Measurements from ENCODE around the gene SFPQ.
A peak's percentile ranks its signal among the peaks of the same experiment; 100 is the strongest.

Gene SFPQ, protein sequence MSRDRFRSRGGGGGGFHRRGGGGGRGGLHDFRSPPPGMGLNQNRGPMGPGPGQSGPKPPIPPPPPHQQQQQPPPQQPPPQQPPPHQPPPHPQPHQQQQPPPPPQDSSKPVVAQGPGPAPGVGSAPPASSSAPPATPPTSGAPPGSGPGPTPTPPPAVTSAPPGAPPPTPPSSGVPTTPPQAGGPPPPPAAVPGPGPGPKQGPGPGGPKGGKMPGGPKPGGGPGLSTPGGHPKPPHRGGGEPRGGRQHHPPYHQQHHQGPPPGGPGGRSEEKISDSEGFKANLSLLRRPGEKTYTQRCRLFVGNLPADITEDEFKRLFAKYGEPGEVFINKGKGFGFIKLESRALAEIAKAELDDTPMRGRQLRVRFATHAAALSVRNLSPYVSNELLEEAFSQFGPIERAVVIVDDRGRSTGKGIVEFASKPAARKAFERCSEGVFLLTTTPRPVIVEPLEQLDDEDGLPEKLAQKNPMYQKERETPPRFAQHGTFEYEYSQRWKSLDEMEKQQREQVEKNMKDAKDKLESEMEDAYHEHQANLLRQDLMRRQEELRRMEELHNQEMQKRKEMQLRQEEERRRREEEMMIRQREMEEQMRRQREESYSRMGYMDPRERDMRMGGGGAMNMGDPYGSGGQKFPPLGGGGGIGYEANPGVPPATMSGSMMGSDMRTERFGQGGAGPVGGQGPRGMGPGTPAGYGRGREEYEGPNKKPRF

DNA sequence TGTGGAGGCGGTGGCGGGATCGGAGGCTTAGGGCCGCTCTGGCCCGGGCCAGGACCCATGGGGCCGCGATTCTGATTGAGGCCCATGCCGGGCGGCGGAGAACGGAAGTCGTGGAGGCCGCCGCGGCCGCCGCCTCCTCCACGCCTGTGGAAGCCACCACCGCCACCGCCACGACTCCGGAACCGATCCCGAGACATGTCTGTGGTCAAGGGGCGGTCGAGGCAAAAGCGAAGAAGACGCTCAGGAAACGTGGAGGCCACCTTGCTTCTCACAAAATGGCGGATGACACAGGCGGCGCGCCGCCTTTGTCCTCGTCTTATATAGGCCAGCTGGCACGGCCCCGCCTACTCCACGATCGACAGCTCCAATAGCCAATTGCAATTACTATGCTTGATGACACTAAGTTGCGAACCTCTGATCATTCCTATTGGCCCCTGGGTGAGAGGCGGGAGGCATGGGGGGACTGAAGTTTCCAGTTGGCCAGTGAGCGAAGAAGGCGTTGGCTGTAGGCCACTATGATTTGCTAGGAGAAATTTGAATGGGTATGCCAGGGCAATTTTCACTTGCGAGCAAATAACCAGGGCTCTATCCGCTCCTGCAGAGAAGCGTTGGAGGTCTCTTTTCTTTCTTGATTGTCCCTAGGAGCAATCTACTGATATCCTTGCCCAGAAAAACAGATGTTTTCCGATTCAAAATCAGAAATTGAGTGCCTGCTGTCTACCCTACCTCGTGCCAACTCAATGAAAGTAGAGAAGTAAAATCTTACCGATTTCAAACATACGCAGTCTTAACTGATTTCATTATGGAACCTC lies at the start of gene SFPQ:
Gene SFPQ, minus strand, starts transcription at position 293 of the 812 bp plus-strand sequence. Its CDS starts 96 bp downstream, at position 197.
- TF ChIP-seq ZBTB7A (IDR thresholded peaks at IDR 0.05; ENCODE audit: low read depth) (no peak), EGR1 (IDR thresholded peaks at IDR 0.05) (no peak; the same call in 1 of the 2 replicates), TCF12 (IDR thresholded peaks at IDR 0.05; ENCODE audit: low read depth) (peak; percentile 26; the same call in 1 of the 2 replicates), FOXM1 (IDR thresholded peaks at IDR 0.05; ENCODE audit: borderline replicate concordance, low read depth) (peak; percentile 95), TAF1 (IDR thresholded peaks at IDR 0.05; ENCODE audit: low read depth) (peak; percentile 94), TEAD4 (IDR thresholded peaks at IDR 0.05) (peak; percentile 37), YY1 (IDR thresholded peaks at IDR 0.05; ENCODE audit: low read depth) (peak; percentile 97), CREB1 (IDR thresholded peaks at IDR 0.05; ENCODE audit: low read depth) (peak; percentile 90)
- TF ChIP-seq, protein P1, sequence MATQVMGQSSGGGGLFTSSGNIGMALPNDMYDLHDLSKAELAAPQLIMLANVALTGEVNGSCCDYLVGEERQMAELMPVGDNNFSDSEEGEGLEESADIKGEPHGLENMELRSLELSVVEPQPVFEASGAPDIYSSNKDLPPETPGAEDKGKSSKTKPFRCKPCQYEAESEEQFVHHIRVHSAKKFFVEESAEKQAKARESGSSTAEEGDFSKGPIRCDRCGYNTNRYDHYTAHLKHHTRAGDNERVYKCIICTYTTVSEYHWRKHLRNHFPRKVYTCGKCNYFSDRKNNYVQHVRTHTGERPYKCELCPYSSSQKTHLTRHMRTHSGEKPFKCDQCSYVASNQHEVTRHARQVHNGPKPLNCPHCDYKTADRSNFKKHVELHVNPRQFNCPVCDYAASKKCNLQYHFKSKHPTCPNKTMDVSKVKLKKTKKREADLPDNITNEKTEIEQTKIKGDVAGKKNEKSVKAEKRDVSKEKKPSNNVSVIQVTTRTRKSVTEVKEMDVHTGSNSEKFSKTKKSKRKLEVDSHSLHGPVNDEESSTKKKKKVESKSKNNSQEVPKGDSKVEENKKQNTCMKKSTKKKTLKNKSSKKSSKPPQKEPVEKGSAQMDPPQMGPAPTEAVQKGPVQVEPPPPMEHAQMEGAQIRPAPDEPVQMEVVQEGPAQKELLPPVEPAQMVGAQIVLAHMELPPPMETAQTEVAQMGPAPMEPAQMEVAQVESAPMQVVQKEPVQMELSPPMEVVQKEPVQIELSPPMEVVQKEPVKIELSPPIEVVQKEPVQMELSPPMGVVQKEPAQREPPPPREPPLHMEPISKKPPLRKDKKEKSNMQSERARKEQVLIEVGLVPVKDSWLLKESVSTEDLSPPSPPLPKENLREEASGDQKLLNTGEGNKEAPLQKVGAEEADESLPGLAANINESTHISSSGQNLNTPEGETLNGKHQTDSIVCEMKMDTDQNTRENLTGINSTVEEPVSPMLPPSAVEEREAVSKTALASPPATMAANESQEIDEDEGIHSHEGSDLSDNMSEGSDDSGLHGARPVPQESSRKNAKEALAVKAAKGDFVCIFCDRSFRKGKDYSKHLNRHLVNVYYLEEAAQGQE (IDR thresholded peaks at IDR 0.05; ENCODE audit: low read depth): no peak
- TF ChIP-seq, protein P2, sequence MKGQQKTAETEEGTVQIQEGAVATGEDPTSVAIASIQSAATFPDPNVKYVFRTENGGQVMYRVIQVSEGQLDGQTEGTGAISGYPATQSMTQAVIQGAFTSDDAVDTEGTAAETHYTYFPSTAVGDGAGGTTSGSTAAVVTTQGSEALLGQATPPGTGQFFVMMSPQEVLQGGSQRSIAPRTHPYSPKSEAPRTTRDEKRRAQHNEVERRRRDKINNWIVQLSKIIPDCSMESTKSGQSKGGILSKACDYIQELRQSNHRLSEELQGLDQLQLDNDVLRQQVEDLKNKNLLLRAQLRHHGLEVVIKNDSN (IDR thresholded peaks at IDR 0.05): 0 out of 2 replicates have a peak, but pooled peaks have one; percentile 15
- TF ChIP-seq, protein P3, sequence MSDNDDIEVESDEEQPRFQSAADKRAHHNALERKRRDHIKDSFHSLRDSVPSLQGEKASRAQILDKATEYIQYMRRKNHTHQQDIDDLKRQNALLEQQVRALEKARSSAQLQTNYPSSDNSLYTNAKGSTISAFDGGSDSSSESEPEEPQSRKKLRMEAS (IDR thresholded peaks at IDR 0.05): peak; percentile 88

DNA sequence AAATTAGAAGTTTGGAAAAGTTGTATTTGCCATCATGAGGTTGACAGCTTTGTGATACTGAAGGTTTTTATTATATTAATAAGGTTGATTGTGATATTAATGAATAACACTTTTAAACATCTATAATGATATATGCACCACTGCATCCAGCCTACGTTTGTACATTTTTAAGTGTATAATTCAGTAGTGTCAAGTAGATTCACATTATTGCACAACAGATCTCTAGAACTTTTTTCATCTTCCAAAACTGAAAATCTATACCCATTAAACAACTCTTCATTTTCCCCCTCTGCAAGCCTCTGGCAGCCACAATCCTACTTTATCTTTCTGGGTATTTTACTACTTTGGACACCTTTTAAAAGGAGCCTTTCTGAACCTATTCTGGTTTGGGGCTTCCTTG lies 38.3 kb upstream of the SFPQ start:
- no peak for TF ChIP-seq CREB1 (IDR thresholded peaks at IDR 0.05; ENCODE audit: low read depth)
- no peak for TF ChIP-seq TAF1 (IDR thresholded peaks at IDR 0.05; ENCODE audit: low read depth)
- TF ChIP-seq EP300 (IDR thresholded peaks at IDR 0.05; ENCODE audit: borderline replicate concordance): no peak
- no peak for TF ChIP-seq EGR1 (IDR thresholded peaks at IDR 0.05)
- TF ChIP-seq, protein P1 (IDR thresholded peaks at IDR 0.05; ENCODE audit: low read depth): no peak
- TF ChIP-seq ZBTB7A (IDR thresholded peaks at IDR 0.05; ENCODE audit: low read depth): no peak
- no peak for TF ChIP-seq NFIC (IDR thresholded peaks at IDR 0.05)
- no peak for TF ChIP-seq TCF12 (IDR thresholded peaks at IDR 0.05; ENCODE audit: low read depth)
- TF ChIP-seq YY1 (IDR thresholded peaks at IDR 0.05; ENCODE audit: low read depth): no peak
- TF ChIP-seq, protein P2 (IDR thresholded peaks at IDR 0.05): no peak
- no peak for TF ChIP-seq CEBPB (IDR thresholded peaks at IDR 0.05)
- TF ChIP-seq, protein P3 (IDR thresholded peaks at IDR 0.05): no peak

DNA sequence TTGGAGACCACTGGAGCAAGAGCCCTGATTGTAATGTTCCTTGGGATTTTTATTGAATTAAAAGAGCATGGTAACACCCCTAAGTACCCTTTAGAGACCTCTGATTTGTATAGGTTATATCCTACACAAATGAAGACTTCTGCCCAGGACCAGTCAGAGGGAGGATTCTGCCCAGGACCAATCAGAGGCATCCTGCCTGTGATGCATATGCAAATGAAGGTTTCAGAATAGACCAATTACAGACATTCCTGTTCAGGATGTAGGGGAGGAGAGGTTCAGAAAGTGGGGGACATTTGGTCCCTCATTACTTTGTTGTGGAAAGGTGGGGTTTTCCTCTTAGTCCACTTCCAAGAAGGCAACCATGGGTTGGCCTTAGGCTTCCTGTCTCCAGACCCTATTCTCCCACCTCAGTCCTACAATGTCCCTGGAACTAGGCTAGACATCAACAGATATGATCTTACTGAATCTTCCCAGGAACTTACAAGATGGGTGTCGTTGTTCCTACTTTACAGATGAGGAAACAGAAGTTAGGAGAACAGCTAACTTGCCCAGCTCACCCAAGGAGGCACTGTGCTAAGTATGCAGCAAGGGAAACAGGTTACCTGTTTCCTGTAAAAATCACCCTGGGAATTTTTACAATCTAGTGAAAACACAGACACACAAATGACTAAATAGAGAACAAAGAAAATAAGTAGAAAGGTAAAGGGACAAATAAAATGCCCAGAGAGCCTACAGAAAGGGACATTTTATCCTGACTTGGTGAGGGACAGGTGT lies 36.8 kb upstream of the SFPQ start:
- TF ChIP-seq FOXM1 (IDR thresholded peaks at IDR 0.05; ENCODE audit: borderline replicate concordance, low read depth) (no peak), CEBPB (IDR thresholded peaks at IDR 0.05) (no peak), TCF12 (IDR thresholded peaks at IDR 0.05; ENCODE audit: low read depth) (no peak), EP300 (IDR thresholded peaks at IDR 0.05; ENCODE audit: borderline replicate concordance) (no peak), YY1 (IDR thresholded peaks at IDR 0.05; ENCODE audit: low read depth) (no peak), TEAD4 (IDR thresholded peaks at IDR 0.05) (no peak), CREB1 (IDR thresholded peaks at IDR 0.05; ENCODE audit: low read depth) (no peak)
- TF ChIP-seq, protein P1 (IDR thresholded peaks at IDR 0.05; ENCODE audit: low read depth): no peak

Measured in Ishikawa (cell line).